NCI-H1417 (cell line): ENCODE measurements around the gene HNF1A.
"Not testable (repeated sequence)": the region's sequence is repeated elsewhere in the genome, so short reads cannot be mapped to it uniquely, and the experiment has no call there.

ENCODE experiments used
- DNase-seq, 3 experiments: peaks; one replicate each; lab custom pipeline; 2025; lab: John Stamatoyannopoulos, UW

HNF1A gene

DNA sequence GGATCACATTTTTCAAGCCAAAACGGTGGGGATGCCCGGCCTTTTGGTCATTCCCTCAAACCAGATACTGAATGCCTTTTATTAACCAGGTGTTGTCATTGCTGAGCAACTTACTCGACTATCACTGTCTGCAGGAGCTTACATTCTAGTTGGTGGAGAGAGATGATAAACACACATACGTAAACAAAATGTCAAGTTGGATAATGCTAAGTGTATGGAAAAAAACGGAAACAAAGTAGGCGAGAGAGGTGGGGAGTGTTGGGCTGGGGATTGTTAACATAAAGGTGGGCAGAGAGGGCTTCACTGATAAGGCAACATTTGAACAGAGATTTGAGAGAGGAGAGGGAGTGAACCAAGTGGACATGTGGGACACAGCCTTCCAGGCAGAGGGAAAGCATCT, 33.5 kb downstream of the HNF1A start:
- DNase-seq: no peak

DNA sequence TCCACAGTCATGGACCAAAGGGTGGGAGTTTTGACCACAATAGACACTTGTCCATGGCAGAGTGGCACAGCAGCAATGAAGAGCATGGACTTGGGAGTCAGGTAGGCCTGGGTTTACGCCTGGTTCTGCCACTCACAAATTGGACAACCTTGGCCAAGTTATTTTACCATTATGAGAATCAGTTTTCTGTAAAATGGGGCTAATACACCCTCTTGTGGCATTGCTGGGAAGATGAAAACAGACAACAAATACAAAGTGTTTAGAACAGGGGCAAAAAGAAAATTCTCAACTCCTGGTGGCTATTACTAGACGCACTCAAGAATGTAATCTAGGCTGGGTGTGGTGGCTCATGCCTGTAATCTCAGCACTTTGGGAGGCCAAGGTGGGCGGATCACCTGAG, 35.4 kb downstream of the HNF1A start:
- no peak for DNase-seq

DNA sequence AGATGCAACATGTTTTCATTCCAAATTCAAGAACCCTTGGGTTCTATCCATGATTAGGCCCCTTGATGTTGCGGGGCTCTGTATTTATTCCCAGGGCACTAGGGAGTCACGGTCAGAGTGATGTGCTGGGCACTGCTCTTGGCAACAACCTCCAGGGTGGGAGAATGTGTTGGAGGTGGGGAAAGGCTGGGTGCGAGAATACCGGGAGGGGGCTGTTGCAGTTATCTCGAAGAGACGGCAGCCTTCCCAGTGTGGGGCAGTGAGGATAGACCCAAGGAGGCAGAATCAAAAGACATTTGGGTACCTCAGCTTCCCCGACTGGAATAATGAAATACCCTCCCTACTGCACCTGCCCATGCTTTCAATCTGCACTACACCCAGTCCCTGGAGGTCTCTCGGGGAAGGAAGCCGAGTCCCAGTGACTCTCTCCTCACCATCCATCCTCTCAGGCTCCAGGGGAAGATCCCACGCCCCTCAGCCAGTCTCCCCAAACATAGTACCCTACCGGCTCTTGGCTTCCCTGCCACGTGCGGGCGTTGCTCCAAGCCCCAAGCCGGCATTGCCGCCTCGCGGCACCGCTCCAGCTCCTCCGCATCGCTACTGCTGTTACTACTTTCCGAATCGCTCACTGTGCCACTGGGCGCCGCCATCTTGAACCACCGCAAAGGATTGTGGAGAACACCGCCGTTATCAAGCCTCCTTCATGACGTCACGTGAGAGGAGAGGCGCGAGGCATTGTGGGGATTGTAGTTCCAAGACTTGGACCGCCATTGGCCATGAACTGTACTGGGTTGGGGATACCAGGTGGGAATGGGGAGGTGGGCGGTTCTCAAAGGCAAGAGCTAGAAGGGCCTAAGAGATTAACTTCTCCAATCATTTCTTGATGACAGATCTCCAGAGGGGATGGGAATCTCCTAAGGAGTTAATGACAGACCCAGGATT, 37.8 kb downstream of the HNF1A start, which contains the start of gene C12orf43:
Gene C12orf43, minus strand, starts transcription at position 663 of the 942 bp plus-strand sequence. Its CDS starts 13 bp downstream, at position 650.
- peak; percentile 94 to 98 (median 97) for DNase-seq

DNA sequence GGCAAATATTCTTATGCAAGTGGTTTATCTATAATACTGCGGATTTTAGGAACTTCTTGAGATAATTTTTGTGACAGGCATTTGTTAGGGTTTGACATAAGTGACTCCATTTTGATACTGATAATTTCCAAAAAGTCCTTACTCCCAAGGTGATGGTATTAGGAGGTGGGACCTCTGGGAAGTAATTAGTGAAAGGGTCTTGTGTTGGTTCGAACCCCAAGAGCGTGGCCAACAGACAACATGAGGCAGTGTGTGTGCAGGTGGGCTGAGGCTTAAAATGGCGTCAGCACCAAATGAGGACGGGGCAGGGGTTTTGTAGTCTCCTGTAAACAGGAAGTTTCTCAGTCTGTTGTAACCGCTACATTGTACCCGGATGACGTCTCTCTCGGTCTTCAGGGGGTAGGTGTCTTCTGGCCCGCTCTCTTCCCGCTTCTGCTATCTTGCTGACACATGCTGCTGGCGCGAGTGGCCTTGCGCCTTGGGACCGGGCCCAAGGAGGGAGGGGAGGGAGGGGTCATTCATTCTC, 39.7 kb downstream of the HNF1A start:
- DNase-seq: no peak

DNA sequence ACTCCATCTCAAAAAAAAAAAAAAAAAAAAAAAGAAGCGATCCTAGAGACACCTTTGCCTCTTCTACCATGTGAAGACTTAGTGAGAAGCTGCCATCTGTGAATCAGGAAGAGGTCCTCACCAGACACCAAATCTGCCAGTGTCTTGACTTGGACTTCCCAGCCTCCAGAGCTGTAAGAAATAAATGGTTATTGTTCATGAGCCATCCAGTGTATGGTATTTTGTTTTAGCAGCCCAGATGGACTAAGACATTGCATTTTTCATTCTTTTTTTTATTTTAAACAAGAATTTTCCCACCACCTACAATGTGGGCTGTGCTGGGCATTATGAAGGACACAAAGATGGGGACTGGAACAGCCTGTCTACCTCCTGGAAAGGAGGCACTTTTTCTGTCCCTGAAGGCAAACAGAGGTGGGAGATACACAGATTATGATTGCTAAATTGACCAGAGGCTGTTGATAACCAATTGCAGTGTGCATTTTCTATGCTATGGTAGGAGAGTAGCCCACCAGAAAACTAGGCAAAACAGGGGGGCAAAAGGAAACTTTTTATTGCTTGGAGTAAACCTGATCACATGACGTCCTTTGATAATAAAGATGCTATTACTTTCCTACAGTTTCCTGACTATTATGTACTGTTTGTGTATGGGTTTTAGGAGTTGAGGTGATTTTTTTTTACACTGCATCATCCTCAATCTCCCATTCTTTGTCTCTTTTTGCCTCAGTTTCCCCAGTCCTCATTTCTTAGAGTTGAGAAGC, 40.7 kb downstream of the HNF1A start:
- no peak for DNase-seq

DNA sequence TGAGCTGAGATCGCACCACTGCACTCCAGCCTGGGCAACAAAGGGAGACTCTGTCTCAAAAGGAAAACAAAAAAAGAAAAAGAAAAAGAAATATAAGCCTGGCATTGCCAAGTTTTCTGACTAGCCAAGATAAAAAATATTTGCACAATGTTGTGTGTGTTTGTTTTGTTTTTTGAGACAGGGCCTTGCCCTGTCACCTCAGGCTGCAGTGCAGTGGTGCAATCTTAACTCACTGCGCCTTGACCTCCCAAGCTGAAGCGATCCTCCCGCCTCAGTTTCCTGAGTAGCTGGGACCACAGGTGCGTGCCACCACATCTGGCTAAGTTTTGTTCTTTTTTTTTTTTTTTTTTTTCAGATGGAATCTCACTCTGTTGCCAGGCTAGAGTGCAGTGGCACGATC, 43.4 kb downstream of the HNF1A start:
- DNase-seq: no peak

DNA sequence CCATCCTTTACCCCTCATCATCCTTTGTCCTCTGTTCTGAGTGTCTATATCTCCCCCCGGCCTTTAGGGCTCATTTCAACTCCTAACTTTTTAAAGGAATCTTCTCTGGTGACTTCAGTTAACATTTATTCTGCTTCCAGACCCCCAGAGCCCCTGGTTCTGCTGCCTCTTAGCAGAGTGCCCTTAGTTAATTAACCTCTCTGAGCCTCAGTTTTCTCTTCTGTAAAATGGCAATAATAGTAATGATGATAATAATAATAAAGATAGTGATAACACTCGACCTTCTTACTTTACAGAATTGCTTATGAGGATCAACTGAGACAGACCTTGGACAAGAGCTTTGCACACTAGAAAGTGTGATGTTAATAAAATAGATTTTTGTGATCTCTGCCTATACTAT, 44.4 kb downstream of the HNF1A start:
- DNase-seq: no peak

DNA sequence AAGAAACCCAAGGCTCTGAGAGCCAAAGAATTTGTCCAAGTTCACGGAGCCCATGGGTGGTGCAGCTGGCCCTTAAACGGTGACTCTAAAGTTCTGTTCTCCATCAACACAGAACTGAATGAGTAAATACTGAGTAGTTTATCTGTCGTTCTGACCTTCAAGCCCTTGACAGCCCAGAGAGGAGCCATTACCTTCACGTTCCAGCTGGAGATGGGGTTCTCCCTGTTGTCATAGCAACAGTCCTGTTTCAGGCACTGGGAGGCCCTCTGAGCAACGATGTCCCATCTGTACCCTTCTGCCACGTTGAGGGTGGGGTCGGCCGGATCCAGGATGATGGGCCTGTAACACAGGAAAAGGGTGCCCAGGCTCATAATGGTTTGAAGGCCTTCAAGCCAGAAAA, 45.5 kb downstream of the HNF1A start:
- DNase-seq: no peak

DNA sequence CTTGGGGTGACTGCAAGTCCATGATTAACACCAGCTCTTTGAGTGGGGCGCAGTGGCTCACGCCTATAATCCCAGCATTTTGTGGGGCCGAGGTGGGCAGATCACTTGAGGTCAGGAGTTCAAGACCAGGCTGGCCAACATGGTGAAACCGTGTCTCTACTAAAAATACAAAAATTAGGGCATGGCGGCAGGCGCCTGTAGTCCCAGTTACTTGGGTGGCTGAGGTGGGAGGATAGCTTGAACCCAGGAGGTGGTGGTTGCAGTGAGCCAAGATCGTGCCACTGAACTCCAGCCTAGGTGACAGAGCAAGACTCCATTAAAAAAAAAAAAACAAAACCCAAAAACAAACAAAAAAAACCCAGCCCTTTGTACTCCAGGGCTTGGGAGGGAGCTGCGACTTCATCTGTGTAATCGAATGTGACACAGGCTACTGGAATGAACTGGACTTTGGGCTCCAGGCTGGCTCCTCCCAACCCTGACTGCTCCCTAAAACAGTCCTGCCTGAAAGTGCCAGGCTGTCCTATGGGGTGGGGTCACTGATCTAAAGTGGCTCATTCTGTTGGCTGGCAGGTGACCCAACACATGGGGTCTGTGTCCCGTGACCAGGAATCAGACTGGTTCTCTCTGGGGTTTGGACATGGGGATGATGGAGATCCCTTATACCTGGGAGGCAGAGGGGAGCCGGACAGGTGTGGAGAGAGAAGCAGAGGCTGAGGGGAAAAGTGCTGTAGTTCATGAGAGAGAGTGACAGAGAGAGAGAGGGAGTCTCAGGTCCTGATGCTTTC, 47.3 kb downstream of the HNF1A start:
- DNase-seq: no peak

DNA sequence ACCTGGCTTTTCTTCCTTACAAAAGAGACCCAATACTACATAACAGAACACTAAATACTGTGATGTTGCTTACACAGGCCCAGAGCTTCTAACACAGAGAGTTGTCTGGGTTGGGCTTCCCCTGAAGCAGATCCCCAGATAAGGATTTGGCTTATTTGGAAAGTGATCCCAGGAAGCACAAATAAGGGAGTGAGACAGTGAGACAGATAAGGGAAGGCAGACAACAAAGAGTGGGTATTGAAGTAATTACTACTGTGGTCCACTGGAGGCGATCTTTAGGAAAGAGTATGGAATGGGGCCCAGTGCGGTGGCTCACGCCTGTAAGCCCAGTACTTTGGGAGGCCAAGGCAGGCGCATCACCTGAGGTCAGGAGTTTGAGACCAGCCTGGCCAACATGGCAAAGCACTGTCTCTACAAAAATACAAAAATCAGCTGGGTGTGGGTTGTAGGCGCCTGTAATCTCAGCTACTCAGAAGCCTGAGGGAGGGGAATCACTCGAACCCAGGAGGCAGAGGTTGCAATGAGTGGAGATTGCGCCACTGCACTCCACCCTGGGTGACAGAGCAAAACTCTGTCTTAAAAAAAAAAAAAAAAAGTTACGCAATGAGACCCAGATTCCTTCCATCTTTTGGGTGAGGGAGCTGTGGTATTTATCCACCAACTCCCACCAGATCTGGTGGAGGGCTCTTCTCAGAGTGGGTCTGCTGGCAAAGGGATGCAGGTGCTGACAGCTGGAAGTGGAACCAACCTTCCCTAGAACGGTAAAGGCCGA, 48.1 kb downstream of the HNF1A start:
- DNase-seq: no peak

DNA sequence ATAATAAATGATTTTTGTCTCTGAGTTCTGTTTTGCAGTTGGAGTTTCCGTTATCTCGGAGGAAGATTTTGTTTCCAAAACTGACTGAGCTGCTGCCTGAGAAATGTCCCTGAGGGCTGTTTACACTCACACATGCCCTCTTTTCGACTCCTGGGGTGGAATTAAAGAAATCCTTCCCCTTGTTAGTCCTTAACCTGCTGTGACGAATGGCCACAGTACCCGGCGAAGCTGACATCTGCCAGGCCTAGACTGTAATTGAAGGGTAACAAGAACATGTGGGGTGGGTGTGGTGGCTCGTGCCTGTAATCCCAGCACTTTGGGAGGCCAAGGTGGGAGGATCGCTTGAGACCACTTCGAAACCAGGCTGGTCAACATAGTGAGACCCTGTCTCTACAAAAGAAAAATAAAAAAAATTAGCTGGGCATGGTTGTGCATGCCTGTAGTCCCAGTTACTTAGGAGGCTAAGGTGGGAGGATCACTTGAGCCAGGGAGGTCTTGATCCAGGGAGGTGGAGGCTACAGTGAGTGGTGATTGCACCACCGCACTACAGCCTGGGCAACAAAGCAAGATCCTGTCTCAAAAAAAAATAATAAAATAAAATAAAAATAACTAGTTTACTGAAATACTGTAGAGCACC, 52.4 kb downstream of the HNF1A start:
- peak in 1 of 3 experiments; percentile 17 for DNase-seq

DNA sequence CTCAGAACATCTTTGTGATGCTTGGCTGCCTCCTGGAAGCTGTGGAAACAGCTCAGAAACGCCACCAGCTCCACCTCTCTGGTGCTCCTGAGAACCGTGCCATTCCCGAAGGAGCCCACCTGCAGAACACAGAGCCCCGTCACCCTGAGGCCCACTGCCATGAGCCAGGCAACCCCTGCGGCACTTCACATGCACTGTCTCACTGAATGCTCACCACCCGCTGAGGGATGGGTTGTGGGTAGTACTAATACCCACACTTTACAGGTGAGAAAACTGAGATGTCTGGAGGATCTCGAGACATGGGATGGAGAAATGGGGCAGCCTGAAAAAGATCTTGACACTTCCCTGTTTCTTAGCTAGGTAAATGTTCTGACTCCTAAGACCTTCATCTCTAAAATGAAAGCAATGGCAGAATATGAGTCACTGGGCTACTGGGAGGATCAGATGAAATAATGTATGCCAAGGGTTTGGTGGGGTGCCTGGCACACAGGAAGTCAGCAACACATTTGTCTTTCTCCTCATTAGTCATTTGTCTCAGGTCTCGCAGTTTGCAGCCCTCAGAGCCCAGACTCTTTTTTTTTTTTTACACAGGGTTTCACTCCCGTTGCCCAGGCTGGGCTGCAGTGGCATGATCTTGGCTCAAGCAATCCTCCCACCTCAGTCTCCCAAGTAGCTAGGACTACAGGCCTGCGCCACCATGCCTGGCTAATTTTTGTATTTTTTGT, 55.4 kb downstream of the HNF1A start:
- DNase-seq: no peak

DNA sequence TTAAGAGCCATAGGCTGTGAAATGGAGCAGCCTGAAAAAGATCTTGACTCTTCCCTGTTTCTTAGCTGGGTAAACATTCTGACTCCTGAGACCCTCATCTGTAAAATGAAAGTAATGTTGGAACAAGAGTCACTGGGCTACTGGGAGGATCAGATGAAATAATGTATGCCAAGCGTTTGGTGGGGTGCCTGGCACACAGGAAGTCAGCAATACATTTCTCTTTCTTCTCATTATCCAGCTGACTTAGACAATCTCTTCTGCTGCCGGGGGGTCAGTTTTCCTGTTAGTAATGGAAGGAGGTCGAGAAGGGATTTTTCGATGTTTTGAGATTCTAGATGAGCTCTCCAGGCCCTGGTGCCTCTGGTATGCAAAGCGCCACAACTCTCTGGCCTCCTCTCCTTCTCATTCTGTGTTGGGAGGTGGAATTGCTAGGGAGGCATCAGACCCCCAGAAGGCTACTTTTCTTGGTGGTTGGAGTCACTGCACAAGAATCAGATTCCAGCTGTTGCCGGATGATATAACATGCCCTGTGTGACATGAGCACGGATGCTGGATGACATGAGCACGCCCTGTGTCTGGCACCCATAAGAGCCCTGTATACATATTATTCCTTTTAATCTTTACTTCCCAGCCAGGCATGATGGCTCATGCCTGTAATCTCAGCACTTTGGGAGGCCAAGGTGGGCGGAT, 56.4 kb downstream of the HNF1A start:
- no peak for DNase-seq

DNA sequence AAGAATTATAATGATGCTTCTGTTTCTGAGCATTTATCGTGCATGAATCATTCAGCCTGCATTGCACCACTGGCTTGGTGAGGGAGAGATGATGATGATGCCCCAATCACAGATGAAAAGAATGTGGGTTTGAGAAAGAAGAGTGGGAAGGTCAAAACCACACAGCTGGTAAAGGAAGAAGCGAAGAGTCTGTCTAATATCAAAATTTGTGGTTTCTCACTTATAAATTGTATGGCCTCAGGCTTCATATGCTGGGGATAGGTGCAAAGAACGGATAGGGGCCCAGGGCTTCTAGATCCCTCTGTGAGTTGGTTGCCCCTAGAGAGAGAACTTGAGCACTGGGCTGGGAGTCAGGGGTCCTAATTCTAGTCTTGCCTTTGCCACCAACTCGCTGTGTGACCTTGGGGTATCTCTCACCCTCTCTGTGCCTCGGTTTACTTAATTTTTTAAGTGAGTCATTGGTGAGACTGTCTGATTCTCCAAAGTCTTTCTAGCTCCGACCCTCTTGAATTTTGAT, 58.5 kb downstream of the HNF1A start:
- DNase-seq: no peak

DNA sequence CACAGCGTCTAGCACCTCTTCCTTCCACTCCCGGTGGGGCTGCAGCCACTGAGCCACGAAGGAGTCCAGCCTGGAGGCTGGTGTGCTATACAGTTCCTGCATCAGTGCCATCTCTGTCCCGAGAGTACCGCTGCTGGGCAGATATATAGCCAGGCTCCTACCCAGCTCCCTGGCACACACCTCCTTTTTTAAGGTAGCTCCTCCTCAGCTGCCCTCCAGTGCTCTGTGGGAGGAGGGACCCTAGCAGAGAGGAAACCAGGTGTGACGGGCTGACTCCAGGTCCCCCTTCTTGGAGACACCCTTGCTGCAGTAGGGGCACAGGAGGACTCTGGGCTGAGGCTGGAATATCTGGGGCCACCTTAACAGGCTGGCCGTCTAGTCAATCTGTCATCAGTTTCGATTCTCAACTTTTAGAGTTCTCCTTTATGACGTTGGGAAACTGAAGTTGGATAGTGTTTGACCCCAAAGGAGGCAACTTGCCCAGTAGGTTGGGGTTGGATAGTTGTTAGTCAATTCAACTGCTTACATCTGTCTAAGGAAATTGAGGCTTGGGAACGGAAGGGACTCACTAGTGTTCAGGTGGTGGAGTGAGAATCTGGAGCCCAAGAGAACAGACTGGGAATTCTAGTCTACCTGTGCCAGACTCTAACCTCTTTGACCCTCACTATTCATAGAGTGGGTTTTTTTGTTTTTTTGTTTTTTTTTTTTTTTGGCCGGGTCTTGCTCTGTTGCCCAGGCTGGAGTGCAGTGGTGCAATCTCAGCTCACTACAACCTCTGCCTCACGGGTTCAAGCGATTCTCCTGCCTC, 60.7 kb downstream of the HNF1A start, which contains the start of gene OASL:
Gene OASL, minus strand, starts transcription at position 386 of the 808 bp plus-strand sequence. Its CDS starts 275 bp downstream, at position 111.
- DNase-seq: no peak

DNA sequence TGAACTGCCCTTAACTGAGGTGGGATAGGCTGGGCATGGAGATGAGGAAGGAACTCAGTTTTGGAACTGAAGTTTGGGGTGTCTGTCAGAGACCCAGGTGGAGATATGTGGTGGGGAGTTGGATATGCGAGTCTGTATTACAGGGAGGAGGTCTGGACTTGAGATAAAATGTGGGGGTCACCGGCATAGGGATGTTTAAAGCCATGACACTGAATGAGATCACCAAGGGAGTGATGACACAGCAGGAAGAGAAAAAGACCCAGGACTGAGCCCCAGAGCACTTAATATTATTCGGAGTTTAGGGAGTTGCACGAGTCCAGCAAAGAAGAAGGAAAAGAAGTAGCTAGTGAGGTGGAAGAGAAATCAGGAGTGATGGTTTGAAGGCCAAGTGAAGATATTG, 64.7 kb downstream of the HNF1A start:
- no peak for DNase-seq

DNA sequence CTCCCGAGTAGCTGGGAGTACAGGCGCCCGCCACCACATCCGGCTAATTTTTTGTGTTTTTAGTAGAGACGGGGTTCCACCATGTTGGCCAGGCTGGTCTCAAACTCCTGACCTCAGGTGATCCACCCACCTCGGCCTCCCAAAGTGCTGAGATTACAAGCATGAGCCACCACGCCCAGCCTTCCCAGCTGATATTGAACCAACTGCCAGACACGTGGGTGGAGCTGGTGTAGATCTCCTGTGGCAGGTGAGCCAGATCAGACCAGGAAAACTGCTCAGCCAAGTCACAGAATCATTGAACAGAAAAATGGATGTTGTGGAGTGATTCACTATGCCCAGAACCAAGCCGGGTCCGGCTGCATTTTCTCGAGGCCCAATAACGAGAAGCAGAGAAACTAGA, 69.1 kb downstream of the HNF1A start:
- not testable (repeated sequence) for DNase-seq

DNA sequence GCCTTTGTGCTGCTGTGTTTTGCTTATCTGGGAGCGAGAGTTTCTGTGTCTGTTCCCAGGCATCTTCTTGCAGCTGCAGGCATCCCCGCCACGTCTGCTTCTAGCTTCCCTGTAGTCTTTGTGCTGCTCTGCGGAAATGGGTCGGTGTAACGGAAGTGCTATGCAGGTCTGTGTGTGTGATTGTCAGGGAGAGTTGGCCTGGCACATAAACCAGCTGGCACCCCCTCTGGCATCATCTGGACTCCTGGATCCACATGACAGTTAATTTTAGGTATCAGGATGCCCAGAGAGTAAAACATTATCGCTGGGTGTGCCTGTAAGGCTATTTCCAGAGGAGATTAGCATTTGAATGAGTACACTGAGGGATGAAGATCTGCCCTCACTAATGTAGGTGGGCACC, 70.1 kb downstream of the HNF1A start:
- DNase-seq: no peak
